HG03280 (cell line): ENCODE results near the gene NKAPD1.
A peak's percentile ranks its signal among the peaks of the same experiment; 100 is the strongest.
"Not testable (repeated sequence)": the region's sequence is repeated elsewhere in the genome, so short reads cannot be mapped to it uniquely, and the experiment has no call there.

Source experiments
- ATAC-seq: cut with Tn5 transposase; IDR thresholded peaks from one replicate; pipeline ENCODE4 v1.9.1; 2021; ENCODE audit warnings: mild to moderate bottlenecking, moderate library complexity; ENCODE audit not compliant: unreplicated experiment

NKAPD1 gene

GRCh38 chr11:112085822-112086421 is 11.8 kb downstream of the NKAPD1 start:
- ATAC-seq, result peak; percentile 36

- ATAC-seq, result peak; percentile 91
Observed at GRCh38 chr11:112086422-112087191, 12.5 kb downstream of the NKAPD1 start, which contains the start of the genes SDHD and TIMM8B. Gene SDHD (plus strand): TSS chr11:112086873. CDS start chr11:112086908, 35 bp downstream. Gene TIMM8B (minus strand): TSS chr11:112086756. CDS start chr11:112086723, 33 bp downstream.

GRCh38 chr11:112087212-112087611 is 13.1 kb downstream of the NKAPD1 start:
- no peak for ATAC-seq

- ATAC-seq, result not testable (repeated sequence)
Observed at GRCh38 chr11:112095302-112095701, 21.2 kb downstream of the NKAPD1 start.

- no peak for ATAC-seq
Observed at GRCh38 chr11:112096194-112096593, 22.1 kb downstream of the NKAPD1 start.

GRCh38 chr11:112097734-112098528 is 23.8 kb downstream of the NKAPD1 start:
- no peak for ATAC-seq

- no peak for ATAC-seq
Observed at GRCh38 chr11:112100462-112100861, 26.4 kb downstream of the NKAPD1 start.

- no peak for ATAC-seq
Observed at GRCh38 chr11:112103446-112103845, 29.3 kb downstream of the NKAPD1 start.

GRCh38 chr11:112106070-112106469 is 32.0 kb downstream of the NKAPD1 start:
- ATAC-seq, result no peak

GRCh38 chr11:112113539-112114457 is 39.7 kb downstream of the NKAPD1 start:
- ATAC-seq, result no peak

- no peak for ATAC-seq
Observed at GRCh38 chr11:112114460-112114859, 40.4 kb downstream of the NKAPD1 start.

GRCh38 chr11:112115386-112115785 is 41.3 kb downstream of the NKAPD1 start:
- no peak for ATAC-seq

GRCh38 chr11:112118176-112118575 is 44.1 kb downstream of the NKAPD1 start:
- ATAC-seq, result no peak

GRCh38 chr11:112121981-112122615 is 48.0 kb downstream of the NKAPD1 start:
- no peak for ATAC-seq

- ATAC-seq, result no peak
Observed at GRCh38 chr11:112123129-112123528, 49.0 kb downstream of the NKAPD1 start.

- ATAC-seq, result no peak
Observed at GRCh38 chr11:112127056-112127455, 53.0 kb downstream of the NKAPD1 start.

- no peak for ATAC-seq
Observed at GRCh38 chr11:112128483-112129121, 54.5 kb downstream of the NKAPD1 start.

GRCh38 chr11:112129656-112130055 is 55.6 kb downstream of the NKAPD1 start:
- ATAC-seq, result no peak

GRCh38 chr11:112132737-112133136 is 58.6 kb downstream of the NKAPD1 start:
- no peak for ATAC-seq
